ENCODE data around the gene LINC00632. TPM values are rescaled to one million over a fixed set of nuclear protein-coding genes. Genes with fewer than 3 reads are reported as not detected.
A peak's percentile ranks its signal among the peaks of the same experiment; 100 is the strongest.

LINC00632 gene
- total RNA-seq, 1 donor from 2014 or later = 0.40 TPM

GRCh38 chrX:140765043-140765784, 55.7 kb downstream of the LINC00632 start:
- DNase-seq (ENCODE audit: low read depth in 2 of 2) = peak in 1 of 2 donors; percentile 17

- peak; percentile 45 to 78 for DNase-seq (ENCODE audit: low read depth in 2 of 2)
These were observed 56.6 kb downstream of the LINC00632 start for GRCh38 chrX:140766024-140766611.

DNA sequence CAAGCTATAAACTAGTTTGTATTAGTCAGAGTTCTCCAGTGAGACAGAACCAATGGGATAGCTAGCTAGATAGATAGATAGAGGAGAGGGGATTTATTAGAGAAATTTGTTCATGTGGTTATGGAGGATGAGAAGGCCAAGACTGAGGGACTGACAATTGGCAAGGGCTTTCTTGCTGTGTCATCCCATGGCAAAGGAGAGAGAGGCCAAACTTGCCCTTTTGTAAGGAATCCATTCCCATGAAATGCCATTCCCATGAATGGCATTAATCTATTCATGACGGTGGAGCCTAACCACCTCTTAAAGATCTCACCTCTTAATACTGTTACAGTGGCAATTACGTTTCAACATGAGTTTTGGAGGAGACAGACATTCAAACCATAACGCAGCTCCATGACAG, 58.1 kb downstream of the LINC00632 start:
- no peak for DNase-seq (ENCODE audit: low read depth in 2 of 2)

- DNase-seq (ENCODE audit: low read depth in 2 of 2) = no peak
These were observed 65.7 kb downstream of the LINC00632 start for GRCh38 chrX:140775211-140775610.

DNA sequence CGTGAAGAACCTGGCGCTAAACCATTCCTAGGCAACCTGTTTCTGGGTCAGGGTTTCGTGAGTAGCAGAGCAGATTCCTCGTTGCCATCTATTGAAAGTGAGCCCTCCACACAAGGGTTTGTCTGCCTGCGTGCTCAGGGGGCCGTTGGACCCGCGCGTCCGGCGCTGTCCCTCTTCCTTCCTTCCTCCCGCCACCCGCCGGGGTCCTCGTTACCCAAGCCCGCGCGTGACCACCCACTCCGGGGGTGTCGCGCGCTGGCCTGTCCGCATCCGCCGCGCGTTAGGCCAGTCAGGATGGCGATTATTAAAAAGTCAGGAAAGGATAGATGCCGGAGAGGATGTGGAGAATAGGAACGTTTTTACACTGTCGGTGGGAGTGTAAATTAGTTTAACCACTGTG, 66.8 kb downstream of the LINC00632 start:
- DNase-seq (ENCODE audit: low read depth in 2 of 2) = no peak

GRCh38 chrX:140794642-140795041, 85.1 kb downstream of the LINC00632 start:
- DNase-seq (ENCODE audit: low read depth in 2 of 2) = no peak

DNA sequence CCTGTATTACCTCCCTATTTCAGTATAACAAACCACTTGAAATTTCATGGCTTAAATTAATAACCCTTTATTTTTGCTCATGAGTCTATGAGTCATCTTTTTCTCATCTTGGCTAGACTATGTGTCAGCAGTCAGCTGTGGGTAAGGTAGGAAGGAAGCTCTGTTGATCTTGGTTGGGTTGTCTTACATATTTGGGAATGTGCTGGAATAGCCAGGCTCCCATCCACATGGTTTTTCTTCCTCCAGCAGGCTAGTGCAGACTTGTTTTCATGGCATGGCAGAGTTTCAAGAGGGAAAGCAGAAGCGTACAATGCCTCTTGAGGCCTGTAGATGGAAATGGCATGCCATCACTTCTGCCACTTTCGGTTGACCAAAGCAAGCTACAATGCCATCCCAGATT, 89.7 kb downstream of the LINC00632 start:
- no peak for DNase-seq (ENCODE audit: low read depth in 2 of 2)

- no peak for DNase-seq (ENCODE audit: low read depth in 2 of 2)
These were observed 94.7 kb downstream of the LINC00632 start for GRCh38 chrX:140804292-140804691.

- DNase-seq (ENCODE audit: low read depth in 2 of 2) = no peak
These were observed 106.3 kb downstream of the LINC00632 start for GRCh38 chrX:140815868-140816267.

DNA sequence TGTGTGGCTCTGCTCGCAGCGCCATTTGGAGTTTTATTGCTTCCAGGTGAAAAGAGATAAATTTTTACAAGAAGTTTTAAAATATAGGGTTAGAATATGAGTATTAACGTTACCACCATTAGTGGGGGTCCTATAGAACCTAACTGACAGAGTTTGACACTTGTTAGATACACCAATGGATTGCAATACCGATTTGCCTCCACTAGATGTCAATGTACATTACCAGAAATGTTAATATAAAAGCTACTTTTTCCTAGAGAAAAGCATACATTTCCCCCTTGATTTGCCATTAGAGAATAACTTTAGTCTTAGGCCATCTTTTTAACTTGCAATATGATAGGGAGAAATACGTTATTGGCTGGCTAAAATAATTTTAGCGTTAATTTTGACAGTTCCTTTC, 108.4 kb downstream of the LINC00632 start:
- DNase-seq (ENCODE audit: low read depth in 2 of 2) = peak; percentile 21 to 57

- no peak for DNase-seq (ENCODE audit: low read depth in 2 of 2)
These were observed 111.7 kb downstream of the LINC00632 start for GRCh38 chrX:140821280-140821679.

- DNase-seq (ENCODE audit: low read depth in 2 of 2) = no peak
These were observed 112.6 kb downstream of the LINC00632 start for GRCh38 chrX:140822184-140822583.

DNA sequence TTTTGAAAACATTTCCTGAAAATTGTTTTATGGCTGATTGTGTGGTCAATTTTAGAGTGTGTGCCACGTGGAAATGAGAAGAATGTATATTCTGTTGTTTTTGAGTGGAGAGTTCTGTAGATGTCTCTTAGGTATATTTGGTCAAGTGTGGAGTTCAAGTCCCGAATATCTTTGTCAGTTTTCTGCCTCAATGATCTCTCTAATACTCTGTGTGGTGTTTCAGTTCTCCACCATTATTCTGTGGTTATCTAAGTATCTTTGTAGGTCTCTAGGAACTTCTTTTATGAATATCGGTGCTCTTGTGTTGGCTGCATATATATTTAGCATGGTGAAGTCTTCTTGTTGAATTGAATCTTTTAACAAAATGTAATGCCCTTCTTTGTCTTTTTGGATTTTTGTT, 113.3 kb downstream of the LINC00632 start:
- no peak for DNase-seq (ENCODE audit: low read depth in 2 of 2)

GRCh38 chrX:140836874-140837273, 127.3 kb downstream of the LINC00632 start:
- no peak for DNase-seq (ENCODE audit: low read depth in 2 of 2)

Other genes with a start within 250 kb of the LINC00632 start
- gene SOX3, start 204.7 kb upstream of the LINC00632 start, total RNA-seq = not detected in 2 replicates